Amniotic stem cell (primary cell): Measurements from ENCODE around the gene APOB.
A peak's percentile ranks its signal among the peaks of the same experiment; 100 is the strongest.

Experiments used
- DNase-seq: peaks from one replicate; lab custom pipeline; 2025; lab: John Stamatoyannopoulos, UW

The APOB gene

DNA sequence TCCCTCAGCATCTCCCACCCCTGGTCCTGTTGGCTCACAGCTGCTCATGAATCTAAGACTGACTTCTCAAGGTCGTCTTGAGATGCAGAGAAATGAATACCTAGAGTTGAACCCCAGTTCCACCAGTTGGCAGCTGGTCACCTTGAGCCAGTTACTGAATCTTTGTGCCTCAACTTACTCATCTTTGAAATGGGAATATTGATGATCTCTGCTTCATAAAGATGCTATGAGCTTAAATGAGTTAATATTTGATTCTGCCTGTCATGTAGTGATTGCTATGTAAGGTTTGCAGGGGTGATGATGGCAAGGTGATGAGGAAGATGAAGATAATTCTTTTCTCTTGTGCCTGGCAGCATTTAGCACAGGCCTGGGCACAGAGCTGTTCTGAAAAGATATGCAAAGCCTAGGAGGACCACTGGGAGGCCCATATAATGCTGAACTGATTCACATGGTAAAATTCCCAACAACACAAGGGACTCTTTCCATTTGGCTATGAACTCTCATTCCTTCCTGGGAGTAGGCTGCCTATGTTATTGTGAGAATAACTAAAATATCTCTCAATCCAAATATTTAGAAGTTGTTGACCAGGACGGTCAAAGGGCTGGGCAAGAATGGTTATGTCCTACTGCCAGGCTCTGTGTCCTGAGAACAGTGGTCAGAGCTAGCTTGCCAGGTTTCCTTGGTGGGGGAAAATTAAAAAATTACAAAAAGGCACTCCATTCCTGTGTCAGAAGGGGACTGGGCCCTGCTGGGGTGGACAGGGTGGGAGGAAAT is 70.9 kb downstream of the APOB start:
- DNase-seq, result no peak

DNA sequence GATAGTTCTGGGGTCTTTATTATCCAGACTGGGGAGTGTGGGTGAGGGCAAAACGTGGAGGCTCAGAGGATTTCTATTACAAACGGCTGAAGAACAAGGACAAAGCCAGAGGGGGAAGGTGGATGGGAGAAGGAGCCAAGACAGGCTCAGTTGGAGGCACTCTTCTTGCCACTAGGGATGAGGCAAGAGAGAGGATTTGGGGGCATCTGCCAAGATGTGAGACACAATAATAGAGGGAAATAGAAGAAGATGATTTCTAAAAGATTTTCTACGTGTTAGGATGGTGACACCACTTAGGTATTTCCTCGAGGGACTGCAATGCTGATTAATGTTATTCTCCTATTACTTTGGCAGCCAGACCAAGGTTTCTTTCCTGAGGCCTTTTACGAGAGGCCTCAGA is 71.8 kb downstream of the APOB start:
- no peak for DNase-seq

GRCh38 chr2:20970068-20970467 is 73.8 kb downstream of the APOB start:
- no peak for DNase-seq

GRCh38 chr2:20966061-20966595 is 77.7 kb downstream of the APOB start:
- no peak for DNase-seq

GRCh38 chr2:20965221-20965620 is 78.7 kb downstream of the APOB start:
- no peak for DNase-seq

GRCh38 chr2:20963867-20964266 is 80.0 kb downstream of the APOB start:
- DNase-seq, result no peak

- DNase-seq, result peak; percentile 11
These were observed 80.8 kb downstream of the APOB start for GRCh38 chr2:20962939-20963557.

DNA sequence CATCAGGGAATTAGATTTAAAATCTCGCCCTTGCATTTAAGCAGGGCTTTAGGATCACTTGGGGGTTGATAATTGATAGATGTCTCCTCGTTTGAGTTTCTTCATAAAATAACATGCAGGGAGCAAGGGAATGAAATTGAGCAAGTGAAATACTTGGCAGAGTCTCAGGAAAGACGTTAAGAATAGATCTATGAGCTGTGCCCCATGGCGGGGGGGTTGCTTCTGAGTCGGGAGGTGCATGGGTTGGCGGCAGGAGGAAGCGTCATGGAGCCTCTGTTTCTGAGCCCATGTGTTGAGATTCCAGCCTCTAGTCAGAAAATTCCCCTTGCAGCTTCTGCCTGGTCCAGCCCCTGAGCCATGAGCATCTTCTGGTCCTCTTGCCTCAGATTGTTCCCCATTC is 82.0 kb downstream of the APOB start:
- DNase-seq, result no peak

DNA sequence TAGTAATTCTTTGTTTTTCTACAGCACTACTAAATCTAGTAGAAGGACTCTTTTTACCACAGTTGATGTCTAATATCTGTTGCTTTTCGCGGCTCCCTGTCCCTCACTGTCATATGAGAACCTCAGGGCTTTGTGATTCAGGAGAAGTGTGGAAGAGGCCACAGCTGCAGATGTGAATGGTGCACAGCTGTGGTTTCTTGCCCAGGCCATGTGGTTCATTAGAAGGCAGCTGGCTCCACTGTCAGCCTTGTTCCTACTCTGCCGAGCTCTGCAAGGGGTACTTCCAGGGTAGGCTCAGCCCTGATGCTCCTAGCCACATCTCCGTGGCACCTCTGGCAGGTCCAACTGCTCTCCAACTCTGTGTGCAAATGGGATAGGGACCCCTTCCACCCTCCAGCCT is 83.9 kb downstream of the APOB start:
- DNase-seq, result no peak

- no peak for DNase-seq
These were observed 84.6 kb downstream of the APOB start for GRCh38 chr2:20959252-20959651.

DNA sequence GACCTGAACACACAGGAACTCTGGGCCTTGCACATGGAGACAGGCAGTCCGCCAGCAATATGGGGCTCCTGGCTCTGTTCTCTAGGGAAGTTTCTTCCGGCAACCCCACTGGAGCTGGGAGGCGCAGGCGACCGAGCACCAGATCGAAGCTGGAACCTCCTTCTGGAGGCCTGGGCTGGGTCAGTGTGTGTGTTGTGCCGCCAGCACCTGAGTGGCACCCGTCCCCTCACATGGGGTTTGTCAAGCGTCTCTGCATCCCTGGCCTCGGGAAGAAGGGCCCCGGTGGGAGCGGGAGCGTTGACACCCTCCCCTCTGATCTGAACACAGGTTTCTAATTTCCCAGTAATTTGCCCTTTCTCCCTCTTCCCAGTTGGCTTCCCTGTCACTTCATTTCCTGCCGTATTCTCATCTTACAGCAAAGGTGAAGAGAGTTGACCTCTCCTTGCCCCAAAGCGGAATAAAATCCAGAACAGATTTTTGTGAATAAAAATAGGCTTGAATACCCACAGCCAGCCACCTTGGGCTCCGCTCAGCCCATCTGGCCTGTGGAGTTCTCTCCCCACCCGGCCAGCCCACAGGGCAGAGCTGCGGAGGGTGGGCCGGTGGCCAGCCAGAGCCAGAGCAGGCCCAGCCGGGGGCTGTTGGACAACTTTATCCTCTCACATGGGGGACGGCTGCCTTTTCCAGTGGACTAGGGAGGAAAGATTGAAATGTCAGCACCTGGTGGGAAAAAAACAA is 85.9 kb downstream of the APOB start:
- DNase-seq, result no peak

GRCh38 chr2:20955277-20956026 is 88.4 kb downstream of the APOB start:
- no peak for DNase-seq

- DNase-seq, result no peak
These were observed 90.6 kb downstream of the APOB start for GRCh38 chr2:20953146-20953824.
